Stimulated activated memory B cell treated with anti-CD40 and anti-IgM and Interleukin-4, amounts not matched to agents 10 μg/mL and 1 μg/mL and 100 μg/mL, for 72 hours (primary cell): ENCODE results near the gene CELF2.
"Not testable (repeated sequence)": the region's sequence is repeated elsewhere in the genome, so short reads cannot be mapped to it uniquely, and the experiment has no call there.

Experiments used
- ATAC-seq: fragments of 150-1000 bp; cut with Tn5 transposase; 2 replicates; pipeline ENCODE4 v1.10.0; 2021
- H3K27ac Mint-ChIP-seq: one replicate; pipeline ENCODE4 v1.8.0; 2022; ENCODE audit warnings: mild to moderate bottlenecking, mixed read lengths
- H3K27me3 Mint-ChIP-seq: one replicate; pipeline ENCODE4 v1.8.0; 2022; ENCODE audit warnings: mixed read lengths
- H3K36me3 Mint-ChIP-seq: one replicate; pipeline ENCODE4 v1.8.0; 2022; ENCODE audit warnings: mixed read lengths
- H3K4me1 Mint-ChIP-seq: one replicate; pipeline ENCODE4 v1.8.0; 2022; ENCODE audit warnings: mixed read lengths
- H3K4me3 Mint-ChIP-seq: one replicate; pipeline ENCODE4 v1.8.0; 2022; ENCODE audit warnings: mild to moderate bottlenecking, moderate library complexity, mixed read lengths
- H3K9me3 Mint-ChIP-seq: one replicate; pipeline ENCODE4 v1.8.0; 2022; ENCODE audit warnings: mixed read lengths

CELF2 gene

DNA sequence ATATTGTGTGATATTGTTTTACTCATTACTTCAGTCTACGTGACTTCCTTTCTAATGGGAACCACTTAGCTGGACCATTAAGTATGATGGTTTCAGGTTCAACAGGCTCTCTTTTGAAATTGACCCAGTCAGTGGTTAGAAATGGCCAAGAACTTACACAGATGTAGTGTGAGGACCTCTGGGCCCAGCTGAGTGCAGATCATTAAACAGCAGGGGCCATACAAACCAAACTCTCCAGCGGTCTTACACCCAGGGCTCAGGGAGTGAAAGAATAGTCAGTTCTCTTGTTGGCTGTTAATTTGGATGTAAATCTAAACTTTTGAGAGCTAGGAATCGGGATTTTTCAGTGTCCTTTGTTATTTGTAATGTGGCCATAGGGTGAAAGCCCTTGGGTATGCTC is 107.3 kb downstream of the CELF2 start:
- peaks cover 8% of the 10 kb centered on the region for H3K36me3 Mint-ChIP-seq
- H3K4me1 Mint-ChIP-seq, result no peaks in the 10 kb centered on the region
- peaks cover 17% of the 10 kb centered on the region for H3K9me3 Mint-ChIP-seq
- no peak overlapping the region for H3K4me3 Mint-ChIP-seq
- no peaks in the 10 kb centered on the region for H3K27me3 Mint-ChIP-seq
- no peak for ATAC-seq
- no peak overlapping the region for H3K27ac Mint-ChIP-seq

DNA sequence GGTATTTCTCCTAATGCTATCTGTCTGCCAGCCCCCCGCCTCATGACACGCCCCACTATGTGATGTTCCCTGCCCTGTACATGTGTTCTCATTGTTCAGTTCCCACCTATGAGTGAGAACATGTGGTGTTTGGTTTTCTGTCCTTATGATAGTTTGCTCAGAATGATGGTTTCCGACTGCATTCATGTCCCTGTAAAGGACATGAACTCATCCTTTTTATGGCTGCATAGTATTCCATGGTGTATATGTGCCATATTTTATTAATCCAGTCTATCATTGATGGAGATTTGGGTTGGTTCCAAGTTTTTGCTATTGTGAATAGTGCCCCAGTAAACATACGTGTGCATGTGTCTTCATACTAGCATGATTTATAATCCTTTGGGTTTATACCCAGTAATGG is 109.3 kb downstream of the CELF2 start:
- not testable (repeated sequence) for H3K27ac Mint-ChIP-seq, H3K36me3 Mint-ChIP-seq, H3K27me3 Mint-ChIP-seq, H3K4me3 Mint-ChIP-seq, ATAC-seq, H3K4me1 Mint-ChIP-seq
- H3K9me3 Mint-ChIP-seq, result peaks cover 17% of the 10 kb centered on the region

DNA sequence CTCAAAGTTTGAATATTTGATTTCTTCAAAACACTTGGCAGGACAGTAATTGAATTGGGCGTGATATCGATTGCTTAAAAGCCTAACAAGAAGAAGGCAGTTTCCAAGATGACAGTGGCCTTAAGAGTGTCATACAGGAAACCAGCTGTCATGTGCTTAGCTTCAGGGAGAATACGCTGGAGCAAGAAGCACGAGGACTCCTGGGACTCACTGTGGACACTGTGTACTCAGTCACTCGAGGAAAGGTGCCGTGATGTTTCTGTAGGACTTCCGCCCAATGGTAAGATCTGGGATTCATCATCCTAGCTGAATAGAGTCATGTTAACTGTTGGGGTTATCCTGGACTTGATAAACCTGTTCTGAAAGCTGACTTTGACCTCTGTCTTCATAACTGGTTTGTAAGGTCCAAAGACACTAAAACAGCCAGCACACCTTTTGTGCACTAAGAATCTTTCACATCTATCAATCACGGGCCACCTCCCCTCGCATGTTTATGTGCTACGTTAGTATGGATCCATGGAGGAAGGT is 113.5 kb downstream of the CELF2 start:
- Mint-ChIP-seq H3K27me3 (no peaks in the 10 kb centered on the region), H3K36me3 (no peaks in the 10 kb centered on the region), H3K4me3 (no peak overlapping the region), H3K9me3 (peaks cover 10% of the 10 kb centered on the region), H3K4me1 (no peaks in the 10 kb centered on the region), H3K27ac (no peak overlapping the region)
- no peak for ATAC-seq

DNA sequence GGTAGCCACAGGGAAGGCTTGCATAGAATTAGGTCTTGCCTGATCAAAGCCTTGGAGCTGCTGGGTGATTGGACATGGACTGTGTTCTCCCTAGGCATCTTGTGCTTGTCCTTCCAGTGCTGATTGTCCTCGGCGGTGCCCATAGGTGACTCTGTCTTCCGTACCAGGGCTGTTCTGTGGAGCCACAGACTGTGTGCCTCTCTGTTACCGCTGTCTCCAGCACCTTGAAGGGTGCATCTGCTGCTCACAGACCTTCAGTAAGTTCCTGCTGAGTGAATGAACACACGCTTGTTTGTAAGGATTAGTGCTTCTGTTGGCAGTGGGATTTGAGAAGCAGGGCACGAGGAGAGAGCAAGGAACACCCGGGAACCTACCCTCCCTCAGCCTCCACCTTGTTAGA is 116.7 kb downstream of the CELF2 start:
- Mint-ChIP-seq H3K27ac (no peak overlapping the region), H3K4me3 (no peak overlapping the region), H3K36me3 (no peaks in the 10 kb centered on the region), H3K27me3 (no peaks in the 10 kb centered on the region), H3K4me1 (peaks cover under 1% of the 10 kb centered on the region), H3K9me3 (no peaks in the 10 kb centered on the region)
- no peak for ATAC-seq

DNA sequence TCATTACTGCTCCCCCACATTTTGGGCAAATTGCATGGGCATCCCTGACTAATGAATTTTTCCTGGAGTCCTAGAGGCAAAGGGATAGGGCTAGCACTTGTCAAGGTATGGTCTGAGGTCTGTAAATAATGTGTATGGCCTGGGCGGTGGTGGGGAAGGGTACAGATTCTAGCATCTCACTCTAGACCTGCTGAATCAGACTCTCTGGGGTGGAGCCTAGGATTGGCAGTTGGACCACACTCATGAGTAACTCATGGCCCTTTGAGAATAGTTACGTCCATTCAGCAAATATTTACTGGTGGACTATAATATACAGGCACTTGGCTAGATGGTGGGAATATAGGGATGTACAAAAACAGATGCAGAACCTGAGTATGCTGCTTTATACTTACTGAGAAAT is 118.0 kb downstream of the CELF2 start:
- H3K9me3 Mint-ChIP-seq, result no peaks in the 10 kb centered on the region

DNA sequence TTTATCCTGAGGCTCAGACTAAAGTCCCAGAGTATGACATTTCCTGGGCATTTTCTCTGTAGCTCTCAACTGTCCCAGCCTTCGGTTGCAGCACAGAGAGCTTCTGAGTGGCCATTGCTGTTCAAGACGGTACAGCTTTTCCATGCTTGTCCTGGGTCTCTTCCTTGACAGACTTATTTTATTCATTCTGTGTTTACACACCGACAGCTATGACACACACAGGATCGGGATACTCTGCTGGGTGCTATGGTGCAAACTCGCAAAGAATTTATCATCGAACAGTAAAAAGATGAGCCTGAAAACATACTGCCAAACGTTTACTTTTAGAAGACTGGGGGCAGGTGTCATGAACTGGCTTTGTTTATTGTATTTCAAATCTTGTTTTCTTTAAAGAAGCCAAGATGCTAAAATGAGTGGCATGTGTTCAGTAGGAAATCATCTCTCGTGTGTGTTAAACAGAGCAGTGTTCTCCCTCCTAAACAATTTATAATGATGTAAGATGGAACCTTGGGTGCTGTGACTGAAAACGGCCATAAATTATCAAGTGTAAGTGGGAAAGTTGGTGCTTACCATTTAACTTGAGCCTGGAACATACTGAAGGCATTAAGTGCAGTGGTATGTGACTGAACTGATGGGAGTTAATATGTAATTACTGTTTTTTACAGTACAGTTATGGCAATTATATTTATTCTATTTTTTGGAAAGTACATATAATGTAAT is 120.8 kb downstream of the CELF2 start:
- H3K9me3 Mint-ChIP-seq, result peaks cover 2% of the 10 kb centered on the region
- H3K27ac Mint-ChIP-seq, result no peak overlapping the region
- no peak overlapping the region for H3K4me3 Mint-ChIP-seq
- H3K36me3 Mint-ChIP-seq, result no peaks in the 10 kb centered on the region
- H3K4me1 Mint-ChIP-seq, result peaks cover 33% of the 10 kb centered on the region
- no peak for ATAC-seq
- H3K27me3 Mint-ChIP-seq, result no peaks in the 10 kb centered on the region

More for the DNA sequence above, 118.0 kb downstream of the CELF2 start:
- no peaks in the 10 kb centered on the region for H3K36me3 Mint-ChIP-seq
- H3K27me3 Mint-ChIP-seq, result no peaks in the 10 kb centered on the region
- peaks cover 6% of the 10 kb centered on the region for H3K4me1 Mint-ChIP-seq
- no peak overlapping the region for H3K27ac Mint-ChIP-seq
- no peak overlapping the region for H3K4me3 Mint-ChIP-seq
- ATAC-seq, result no peak

DNA sequence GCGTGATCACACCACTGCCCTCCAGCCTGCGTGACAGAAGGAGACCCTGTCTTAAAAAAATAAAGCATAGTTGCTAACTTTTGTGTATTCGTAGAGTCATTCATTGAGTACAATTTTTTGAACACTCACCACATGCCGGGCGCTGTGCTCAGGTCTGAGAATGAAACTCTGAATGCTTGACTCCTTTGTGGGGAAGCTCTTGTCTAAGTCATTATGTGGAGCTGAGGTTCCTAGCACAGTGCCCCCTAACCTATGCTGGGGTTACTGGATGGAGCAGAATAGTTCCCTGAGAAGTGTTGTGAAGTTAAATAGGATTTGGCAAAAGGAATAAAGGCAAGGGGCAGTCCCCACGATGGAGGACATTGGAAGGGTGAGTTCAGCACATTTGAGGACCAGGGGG is 123.3 kb downstream of the CELF2 start:
- Mint-ChIP-seq H3K36me3 (no peaks in the 10 kb centered on the region), H3K4me3 (no peak overlapping the region), H3K4me1 (peaks cover 52% of the 10 kb centered on the region), H3K9me3 (peaks cover 2% of the 10 kb centered on the region), H3K27ac (peak overlapping the region; percentile 66), H3K27me3 (no peaks in the 10 kb centered on the region)
- no peak for ATAC-seq

DNA sequence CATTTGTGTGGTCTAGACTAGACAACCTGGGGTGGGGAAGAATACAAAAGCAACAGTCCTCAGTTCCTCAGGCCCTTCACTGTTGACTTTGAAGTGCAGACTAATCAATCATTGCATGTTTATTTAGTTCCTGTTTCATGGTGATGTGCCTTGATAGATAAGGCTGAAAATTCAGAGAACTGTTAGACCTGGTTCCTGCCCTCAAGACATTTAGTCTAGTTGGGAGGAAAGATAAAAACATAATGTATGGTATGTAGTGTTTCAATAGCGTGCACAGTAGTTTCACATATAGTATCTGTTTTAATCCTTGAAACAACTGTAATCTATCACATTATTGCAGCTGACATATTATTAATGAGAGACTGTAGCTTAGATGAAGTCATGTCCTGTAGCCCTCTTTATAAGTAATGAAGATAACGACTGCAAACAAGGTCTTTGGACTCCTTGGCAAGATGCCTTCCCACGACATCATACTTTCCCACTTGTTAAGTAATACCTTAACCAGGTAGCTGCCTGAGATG is 124.0 kb downstream of the CELF2 start:
- Mint-ChIP-seq H3K27ac (peak overlapping the region; percentile 66), H3K4me3 (no peak overlapping the region), H3K4me1 (peaks cover 59% of the 10 kb centered on the region)

DNA sequence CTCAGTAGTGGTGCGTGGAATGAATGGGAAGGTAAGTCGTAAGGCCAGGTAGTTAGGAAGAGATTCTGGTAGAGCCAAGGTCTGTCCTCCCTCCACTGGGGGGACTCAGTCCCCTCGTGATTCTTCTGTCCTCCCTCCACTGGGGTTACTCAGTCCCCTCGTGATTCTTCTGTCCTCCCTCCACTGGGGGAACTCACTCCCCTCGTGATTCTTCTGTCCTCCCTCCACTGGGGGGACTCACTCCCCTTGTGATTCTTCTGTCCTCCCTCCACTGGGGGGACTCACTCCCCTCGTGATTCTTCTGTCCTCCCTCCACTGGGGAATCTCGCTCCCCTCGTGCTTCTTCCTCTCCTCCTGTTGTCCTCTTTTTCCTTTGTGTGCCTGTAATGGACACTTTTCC is 125.1 kb downstream of the CELF2 start:
- H3K4me1 Mint-ChIP-seq, result peaks cover 71% of the 10 kb centered on the region
- no peaks in the 10 kb centered on the region for H3K36me3 Mint-ChIP-seq
- no peak for ATAC-seq
- no peaks in the 10 kb centered on the region for H3K27me3 Mint-ChIP-seq
- no peak overlapping the region for H3K4me3 Mint-ChIP-seq
- H3K27ac Mint-ChIP-seq, result peak overlapping the region; percentile 66
- peaks cover 2% of the 10 kb centered on the region for H3K9me3 Mint-ChIP-seq

More for the DNA sequence above, 124.0 kb downstream of the CELF2 start:
- no peak for ATAC-seq
- H3K9me3 Mint-ChIP-seq, result peaks cover 2% of the 10 kb centered on the region
- no peaks in the 10 kb centered on the region for H3K36me3 Mint-ChIP-seq
- H3K27me3 Mint-ChIP-seq, result no peaks in the 10 kb centered on the region

DNA sequence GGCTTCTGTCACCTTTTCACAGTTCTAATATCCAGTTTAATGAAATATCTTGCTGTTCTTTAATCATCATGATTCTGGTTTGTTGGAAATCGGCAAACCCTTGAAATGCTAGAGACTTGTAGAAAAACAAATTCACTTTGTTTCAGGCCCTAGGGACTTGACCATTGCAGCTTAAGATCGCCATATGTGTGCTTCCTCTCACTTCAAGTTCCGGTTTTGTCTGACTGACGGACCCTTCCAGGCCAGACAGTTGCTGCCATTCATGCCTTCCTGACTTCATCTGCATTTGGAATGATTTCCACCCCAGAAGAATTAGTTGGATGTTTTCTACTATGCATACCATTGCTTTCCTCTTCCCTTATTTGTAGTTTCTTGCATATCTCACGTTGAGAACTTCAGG is 125.6 kb downstream of the CELF2 start:
- Mint-ChIP-seq H3K9me3 (peaks cover 2% of the 10 kb centered on the region), H3K4me1 (peaks cover 73% of the 10 kb centered on the region), H3K36me3 (no peaks in the 10 kb centered on the region), H3K27ac (peak overlapping the region; percentile 66), H3K4me3 (no peak overlapping the region), H3K27me3 (no peaks in the 10 kb centered on the region)
- ATAC-seq, result no peak

DNA sequence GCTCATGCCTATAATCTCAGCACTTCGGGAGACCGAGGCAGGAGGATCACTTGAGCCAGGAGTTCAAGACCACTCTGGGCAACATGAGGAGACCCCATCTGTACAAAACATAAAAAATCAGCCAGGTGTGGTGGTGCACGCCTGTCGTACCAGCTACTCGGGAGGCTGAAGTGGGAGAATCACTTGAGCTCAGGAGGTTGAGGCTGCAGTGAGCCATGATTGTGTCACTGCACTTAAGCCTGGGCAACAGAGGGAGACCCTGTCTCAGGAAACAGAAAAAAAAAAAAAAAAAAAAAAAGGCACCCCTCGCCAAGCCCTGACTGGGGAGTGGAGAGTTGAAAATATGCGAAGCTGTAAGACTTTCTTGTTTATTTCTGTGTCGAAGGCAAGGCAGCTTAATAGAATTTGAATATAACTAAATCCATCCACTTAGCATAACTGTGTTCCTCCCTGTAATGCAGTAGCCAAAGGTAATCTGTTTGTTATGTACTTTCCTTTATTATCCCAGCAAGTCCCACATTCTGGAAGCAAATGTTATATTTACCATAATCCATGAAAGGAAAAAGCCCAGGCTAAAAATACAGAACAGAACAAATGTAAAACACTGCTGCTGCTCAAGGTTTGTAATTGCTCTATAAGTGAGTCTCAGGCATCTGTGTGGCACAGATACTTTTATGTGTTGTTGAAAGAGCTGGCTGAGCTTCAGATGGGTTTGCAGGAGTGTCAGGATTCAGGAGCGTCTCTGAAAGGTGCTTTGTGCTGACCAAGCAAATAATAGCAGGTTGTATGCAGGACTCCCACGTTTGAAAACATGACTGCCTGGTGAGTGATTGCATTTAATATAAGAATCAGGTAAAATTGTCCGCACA is 127.2 kb downstream of the CELF2 start:
- Mint-ChIP-seq H3K27ac (peak overlapping the region; percentile 89), H3K27me3 (no peaks in the 10 kb centered on the region), H3K4me3 (peak overlapping the region; percentile 68), H3K9me3 (peaks cover 2% of the 10 kb centered on the region), H3K4me1 (peaks cover 80% of the 10 kb centered on the region), H3K36me3 (no peaks in the 10 kb centered on the region)
- ATAC-seq, result no peak

DNA sequence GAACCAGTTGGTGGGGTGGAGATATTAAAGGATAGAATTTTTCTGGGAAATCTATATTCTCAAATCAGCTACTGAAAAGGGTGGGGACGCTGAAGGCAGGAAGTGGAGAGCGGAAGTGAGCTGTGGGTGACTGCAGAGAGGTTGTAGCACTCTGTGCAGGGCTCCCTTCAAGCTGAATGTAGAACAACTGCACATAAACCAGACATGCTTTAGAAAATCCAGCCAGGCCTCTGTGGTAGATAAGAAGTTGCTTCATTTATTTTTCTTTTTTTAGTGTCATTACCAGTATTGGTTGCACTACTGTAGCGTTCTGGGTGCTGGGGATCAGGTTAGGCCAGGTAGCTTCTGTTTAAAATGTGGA is 127.8 kb downstream of the CELF2 start:
- H3K27me3 Mint-ChIP-seq, result no peaks in the 10 kb centered on the region
- H3K36me3 Mint-ChIP-seq, result no peaks in the 10 kb centered on the region
- peak overlapping the region; percentile 89 for H3K27ac Mint-ChIP-seq
- H3K9me3 Mint-ChIP-seq, result peaks cover 2% of the 10 kb centered on the region
- peak; percentile 90 for ATAC-seq
- H3K4me3 Mint-ChIP-seq, result peak overlapping the region; percentile 68
- H3K4me1 Mint-ChIP-seq, result peaks cover 85% of the 10 kb centered on the region

DNA sequence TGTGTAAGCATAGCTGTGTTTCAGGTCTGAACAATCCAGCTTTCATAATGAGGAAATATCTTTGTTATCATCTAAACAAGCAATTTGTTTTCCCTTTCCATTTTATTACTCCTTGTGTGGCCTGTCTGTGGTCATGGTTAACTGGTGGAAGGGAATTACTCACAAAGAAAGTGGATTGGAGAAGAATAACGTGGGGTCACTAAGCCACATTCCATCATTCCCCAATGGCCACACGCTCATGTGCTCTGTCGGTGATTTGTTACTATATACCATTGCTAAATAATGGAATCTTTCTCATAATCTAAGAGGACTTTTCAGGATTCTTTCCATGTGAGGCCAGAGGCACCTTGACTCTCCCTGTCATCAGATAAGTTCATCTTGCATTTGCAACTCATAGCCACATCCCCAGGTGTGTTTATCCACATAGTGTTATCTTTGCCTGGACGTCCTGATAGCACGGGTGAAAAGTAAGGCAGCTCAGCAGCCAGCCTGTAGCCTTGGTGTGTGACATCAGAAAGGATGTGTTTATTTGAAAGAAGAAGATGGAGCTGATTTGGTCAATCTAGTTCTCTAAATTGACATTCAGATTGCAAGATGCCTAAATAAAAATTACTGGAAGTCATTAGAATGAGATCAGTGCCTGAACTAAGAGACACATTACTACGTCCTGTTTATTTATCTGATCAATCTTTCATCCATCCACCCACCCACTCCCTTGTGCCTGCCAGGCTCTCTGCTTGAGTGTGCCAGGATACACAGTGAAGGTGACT is 128.9 kb downstream of the CELF2 start:
- H3K9me3 Mint-ChIP-seq, result peaks cover 2% of the 10 kb centered on the region
- no peak for ATAC-seq
- no peak overlapping the region for H3K4me3 Mint-ChIP-seq

DNA sequence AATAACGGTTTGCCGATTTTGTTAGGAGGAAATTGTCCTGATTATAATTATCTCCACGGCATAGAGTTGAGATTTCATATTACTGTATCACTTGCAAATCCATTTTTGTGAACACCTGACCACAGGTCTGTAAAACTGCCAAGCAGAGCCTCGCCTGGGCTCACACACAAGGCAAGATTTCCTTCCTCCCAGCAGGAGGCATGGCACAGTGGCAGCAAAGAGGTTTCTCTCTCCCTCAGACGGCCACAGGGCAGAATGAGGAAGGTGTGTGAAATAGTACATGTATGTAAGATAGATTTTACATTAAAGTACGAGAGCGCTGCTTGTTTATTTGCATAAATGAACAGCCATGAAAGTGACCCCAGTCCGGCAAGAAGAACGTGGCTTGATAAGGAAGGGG is 130.1 kb downstream of the CELF2 start:
- Mint-ChIP-seq H3K36me3 (no peaks in the 10 kb centered on the region), H3K27ac (peak overlapping the region; percentile 89)

More for the DNA sequence above, 128.9 kb downstream of the CELF2 start:
- Mint-ChIP-seq H3K27ac (peak overlapping the region; percentile 89), H3K36me3 (no peaks in the 10 kb centered on the region), H3K4me1 (peaks cover 88% of the 10 kb centered on the region), H3K27me3 (no peaks in the 10 kb centered on the region)

More for the DNA sequence above, 130.1 kb downstream of the CELF2 start:
- Mint-ChIP-seq H3K4me3 (peak overlapping the region; percentile 46), H3K9me3 (peaks cover 2% of the 10 kb centered on the region), H3K4me1 (peaks cover 88% of the 10 kb centered on the region), H3K27me3 (no peaks in the 10 kb centered on the region)
- ATAC-seq, result peak; percentile 64
